ENCODE results near the gene MAN2B2. TPM values are rescaled to one million over a fixed set of nuclear protein-coding genes. Genes with fewer than 3 reads are reported as not detected.

Gene MAN2B2
- total RNA-seq, 2 experiments from 2014 or later: 36.1 to 36.7 TPM

- Mint-ChIP-seq H3K27me3 (no peaks in the 10 kb centered on the region), H3K9me3 (no peaks in the 10 kb centered on the region), H3K36me3 (ENCODE audit: low read depth) (peaks cover 9% of the 10 kb centered on the region), H3K27ac (no peak overlapping the region), H3K4me1 (no peaks in the 10 kb centered on the region), H3K4me3 (no peak overlapping the region)
- DNase-seq: no peak
- ChIA-PET CTCF (no interaction called here), POLR2A (no interaction called here)
These were observed 19.9 kb downstream of the MAN2B2 start for GRCh38 chr4:6594826-6595355.

GRCh38 chr4:6595897-6596537 is 21.0 kb downstream of the MAN2B2 start:
- H3K4me3 Mint-ChIP-seq: no peak overlapping the region
- CTCF ChIA-PET: no interaction called here
- H3K9me3 Mint-ChIP-seq: no peaks in the 10 kb centered on the region
- H3K27me3 Mint-ChIP-seq: no peaks in the 10 kb centered on the region
- no peak for DNase-seq
- POLR2A ChIA-PET: no interaction called here
- no peaks in the 10 kb centered on the region for H3K4me1 Mint-ChIP-seq
- no peak overlapping the region for H3K27ac Mint-ChIP-seq
- H3K36me3 Mint-ChIP-seq (ENCODE audit: low read depth): peaks cover 9% of the 10 kb centered on the region

- CTCF ChIA-PET: interaction anchor here (1.6 kb wide), 1 partner anchor 174 kb away, joined by 3 read pairs; no protein-coding TSS in a partner anchor
- H3K9me3 Mint-ChIP-seq: no peaks in the 10 kb centered on the region
- peaks cover 17% of the 10 kb centered on the region for H3K36me3 Mint-ChIP-seq (ENCODE audit: low read depth)
- no peaks in the 10 kb centered on the region for H3K27me3 Mint-ChIP-seq
- no peak for DNase-seq
- no peak overlapping the region for H3K4me3 Mint-ChIP-seq
- no peaks in the 10 kb centered on the region for H3K4me1 Mint-ChIP-seq
- H3K27ac Mint-ChIP-seq: no peak overlapping the region
- POLR2A ChIA-PET: no interaction called here
These were observed 22.0 kb downstream of the MAN2B2 start for GRCh38 chr4:6596948-6597347.

GRCh38 chr4:6598127-6598526 is 23.1 kb downstream of the MAN2B2 start:
- Mint-ChIP-seq H3K4me1 (no peaks in the 10 kb centered on the region), H3K9me3 (no peaks in the 10 kb centered on the region), H3K27ac (no peak overlapping the region), H3K27me3 (no peaks in the 10 kb centered on the region), H3K36me3 (ENCODE audit: low read depth) (peaks cover 28% of the 10 kb centered on the region), H3K4me3 (no peak overlapping the region)
- POLR2A ChIA-PET: interaction anchor here (0.6 kb wide), 1 partner anchor 60 kb away, joined by 3 read pairs; no protein-coding TSS in a partner anchor
- no peak for DNase-seq
- CTCF ChIA-PET: interaction anchor here (0.9 to 1.6 kb wide), 3 partner anchors 10 to 173 kb away, joined by 3 to 8 read pairs (median 3); no protein-coding TSS in a partner anchor

GRCh38 chr4:6598641-6599040 is 23.7 kb downstream of the MAN2B2 start:
- H3K27ac Mint-ChIP-seq: no peak overlapping the region
- H3K36me3 Mint-ChIP-seq (ENCODE audit: low read depth): peaks cover 32% of the 10 kb centered on the region

GRCh38 chr4:6601661-6602250 is 26.8 kb downstream of the MAN2B2 start:
- no peak overlapping the region for H3K4me3 Mint-ChIP-seq
- ChIA-PET CTCF (interaction anchor here (1.1 to 1.3 kb wide), 2 partner anchors 13 to 100 kb away, joined by 3 read pairs; no protein-coding TSS in a partner anchor), POLR2A (no interaction called here)
- DNase-seq: no peak
- no peak overlapping the region for H3K27ac Mint-ChIP-seq
- peaks cover 18% of the 10 kb centered on the region for H3K9me3 Mint-ChIP-seq
- H3K4me1 Mint-ChIP-seq: no peaks in the 10 kb centered on the region
- peaks cover 53% of the 10 kb centered on the region for H3K36me3 Mint-ChIP-seq (ENCODE audit: low read depth)
- H3K27me3 Mint-ChIP-seq: no peaks in the 10 kb centered on the region

More at GRCh38 chr4:6598641-6599040, 23.7 kb downstream of the MAN2B2 start:
- no peaks in the 10 kb centered on the region for H3K27me3 Mint-ChIP-seq
- ChIA-PET POLR2A (interaction anchor here (0.6 kb wide), 1 partner anchor 60 kb away, joined by 3 read pairs; no protein-coding TSS in a partner anchor), CTCF (interaction anchor here (0.9 to 1.2 kb wide), 2 partner anchors 10 to 60 kb away, joined by 3 to 8 read pairs; no protein-coding TSS in a partner anchor)
- peaks cover 2% of the 10 kb centered on the region for H3K9me3 Mint-ChIP-seq
- H3K4me3 Mint-ChIP-seq: no peak overlapping the region
- no peak for DNase-seq
- H3K4me1 Mint-ChIP-seq: no peaks in the 10 kb centered on the region

GRCh38 chr4:6602289-6602688 is 27.3 kb downstream of the MAN2B2 start:
- POLR2A ChIA-PET: no interaction called here
- H3K9me3 Mint-ChIP-seq: peaks cover 18% of the 10 kb centered on the region
- H3K27ac Mint-ChIP-seq: no peak overlapping the region
- H3K4me1 Mint-ChIP-seq: no peaks in the 10 kb centered on the region
- peaks cover 57% of the 10 kb centered on the region for H3K36me3 Mint-ChIP-seq (ENCODE audit: low read depth)
- H3K4me3 Mint-ChIP-seq: no peak overlapping the region
- no peaks in the 10 kb centered on the region for H3K27me3 Mint-ChIP-seq
- CTCF ChIA-PET: interaction anchor here (0.6 to 1.3 kb wide), 3 partner anchors 13 to 479 kb away, joined by 3 read pairs; no protein-coding TSS in a partner anchor
- DNase-seq: no peak

- no peak for DNase-seq
- H3K9me3 Mint-ChIP-seq: peaks cover 18% of the 10 kb centered on the region
- H3K27ac Mint-ChIP-seq: no peak overlapping the region
- H3K36me3 Mint-ChIP-seq (ENCODE audit: low read depth): peaks cover 66% of the 10 kb centered on the region
- ChIA-PET POLR2A (no interaction called here), CTCF (interaction anchor here (0.6 to 1.1 kb wide), 2 partner anchors 99 to 478 kb away, joined by 3 read pairs; no protein-coding TSS in a partner anchor)
- H3K4me3 Mint-ChIP-seq: no peak overlapping the region
- no peaks in the 10 kb centered on the region for H3K27me3 Mint-ChIP-seq
- no peaks in the 10 kb centered on the region for H3K4me1 Mint-ChIP-seq
These were observed 28.1 kb downstream of the MAN2B2 start for GRCh38 chr4:6603128-6603527.

- Mint-ChIP-seq H3K36me3 (ENCODE audit: low read depth) (peaks cover 72% of the 10 kb centered on the region), H3K4me3 (no peak overlapping the region), H3K4me1 (no peaks in the 10 kb centered on the region), H3K27me3 (no peaks in the 10 kb centered on the region), H3K9me3 (peaks cover 18% of the 10 kb centered on the region), H3K27ac (no peak overlapping the region)
- POLR2A ChIA-PET: no interaction called here
- CTCF ChIA-PET: interaction anchor here (0.7 kb wide), 1 partner anchor 221 kb away, joined by 3 read pairs; no protein-coding TSS in a partner anchor
- no peak for DNase-seq
These were observed 30.1 kb downstream of the MAN2B2 start for GRCh38 chr4:6605114-6605513.

GRCh38 chr4:6605605-6606004 is 30.6 kb downstream of the MAN2B2 start:
- Mint-ChIP-seq H3K27me3 (no peaks in the 10 kb centered on the region), H3K36me3 (ENCODE audit: low read depth) (peaks cover 72% of the 10 kb centered on the region), H3K4me3 (no peak overlapping the region), H3K27ac (no peak overlapping the region), H3K9me3 (peaks cover 18% of the 10 kb centered on the region), H3K4me1 (no peaks in the 10 kb centered on the region)
- no peak for DNase-seq
- ChIA-PET POLR2A (no interaction called here), CTCF (no interaction called here)

- H3K27ac Mint-ChIP-seq: no peak overlapping the region
These were observed 31.7 kb downstream of the MAN2B2 start for GRCh38 chr4:6606465-6607235.

GRCh38 chr4:6607368-6608055 is 32.5 kb downstream of the MAN2B2 start:
- ChIA-PET CTCF (interaction anchor here (1.5 kb wide), 1 partner anchor 9 kb away, joined by 3 read pairs; no protein-coding TSS in a partner anchor), POLR2A (no interaction called here)
- Mint-ChIP-seq H3K27me3 (no peaks in the 10 kb centered on the region), H3K4me3 (no peak overlapping the region), H3K27ac (no peak overlapping the region), H3K36me3 (ENCODE audit: low read depth) (peaks cover 69% of the 10 kb centered on the region), H3K9me3 (peaks cover 18% of the 10 kb centered on the region), H3K4me1 (no peaks in the 10 kb centered on the region)
- DNase-seq: no peak

More at GRCh38 chr4:6606465-6607235, 31.7 kb downstream of the MAN2B2 start:
- Mint-ChIP-seq H3K27me3 (no peaks in the 10 kb centered on the region), H3K4me3 (no peak overlapping the region), H3K36me3 (ENCODE audit: low read depth) (peaks cover 71% of the 10 kb centered on the region), H3K9me3 (peaks cover 18% of the 10 kb centered on the region), H3K4me1 (no peaks in the 10 kb centered on the region)
- POLR2A ChIA-PET: no interaction called here
- no peak for DNase-seq
- CTCF ChIA-PET: no interaction called here
